ENCODE measurements around the gene SLC35F3.
"Not testable (repeated sequence)": the region's sequence is repeated elsewhere in the genome, so short reads cannot be mapped to it uniquely, and the experiment has no call there.

SLC35F3 gene

DNA sequence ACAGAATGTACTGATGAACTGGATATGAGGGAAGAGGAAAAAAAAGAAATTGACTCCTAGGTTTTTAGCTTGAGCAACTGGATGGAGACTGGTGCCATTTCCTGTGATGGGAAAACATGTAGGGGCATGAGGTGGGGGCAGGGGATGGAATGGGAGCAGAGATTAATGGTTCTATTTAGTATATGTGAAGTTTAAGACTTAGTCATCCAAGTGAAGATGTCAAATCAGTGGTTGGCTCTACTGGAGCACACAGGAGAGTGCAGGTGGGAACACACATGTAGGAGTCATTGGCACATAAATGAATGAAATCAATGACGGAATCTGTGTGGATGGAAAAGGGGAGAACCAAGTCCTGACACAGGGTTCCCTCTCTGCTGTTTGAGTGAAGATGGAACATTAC, 244.3 kb downstream of the SLC35F3 start:
- TF ChIP-seq, protein P1, sequence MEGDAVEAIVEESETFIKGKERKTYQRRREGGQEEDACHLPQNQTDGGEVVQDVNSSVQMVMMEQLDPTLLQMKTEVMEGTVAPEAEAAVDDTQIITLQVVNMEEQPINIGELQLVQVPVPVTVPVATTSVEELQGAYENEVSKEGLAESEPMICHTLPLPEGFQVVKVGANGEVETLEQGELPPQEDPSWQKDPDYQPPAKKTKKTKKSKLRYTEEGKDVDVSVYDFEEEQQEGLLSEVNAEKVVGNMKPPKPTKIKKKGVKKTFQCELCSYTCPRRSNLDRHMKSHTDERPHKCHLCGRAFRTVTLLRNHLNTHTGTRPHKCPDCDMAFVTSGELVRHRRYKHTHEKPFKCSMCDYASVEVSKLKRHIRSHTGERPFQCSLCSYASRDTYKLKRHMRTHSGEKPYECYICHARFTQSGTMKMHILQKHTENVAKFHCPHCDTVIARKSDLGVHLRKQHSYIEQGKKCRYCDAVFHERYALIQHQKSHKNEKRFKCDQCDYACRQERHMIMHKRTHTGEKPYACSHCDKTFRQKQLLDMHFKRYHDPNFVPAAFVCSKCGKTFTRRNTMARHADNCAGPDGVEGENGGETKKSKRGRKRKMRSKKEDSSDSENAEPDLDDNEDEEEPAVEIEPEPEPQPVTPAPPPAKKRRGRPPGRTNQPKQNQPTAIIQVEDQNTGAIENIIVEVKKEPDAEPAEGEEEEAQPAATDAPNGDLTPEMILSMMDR (IDR thresholded peaks at IDR 0.05; ENCODE audit: insufficient read depth, missing control alignments): no peak
- DNase-seq (ENCODE audit: insufficient read length, low spot score): no peak
- FAIRE-seq: no peak

DNA sequence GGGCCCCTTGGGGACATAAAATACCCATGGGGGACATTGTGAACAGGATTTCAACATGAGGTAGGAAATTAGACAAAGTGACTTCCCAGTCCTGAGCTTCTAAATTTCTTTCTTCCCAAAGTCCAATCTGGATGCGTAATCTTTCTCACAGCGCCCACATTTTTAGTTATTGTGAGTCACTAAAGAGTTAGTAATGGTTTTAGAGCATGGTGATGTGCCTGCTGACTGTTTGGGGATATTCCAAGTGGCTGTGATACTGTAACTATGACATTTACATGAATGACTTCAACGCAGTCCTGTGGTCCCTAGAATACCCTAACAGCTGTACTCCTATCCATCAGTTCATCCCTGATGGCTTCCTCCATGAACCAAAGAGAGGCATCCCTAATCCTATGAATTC, 244.7 kb downstream of the SLC35F3 start:
- DNase-seq (ENCODE audit: insufficient read length, low spot score): no peak
- FAIRE-seq: no peak
- TF ChIP-seq, protein P1 (IDR thresholded peaks at IDR 0.05; ENCODE audit: insufficient read depth, missing control alignments): no peak

DNA sequence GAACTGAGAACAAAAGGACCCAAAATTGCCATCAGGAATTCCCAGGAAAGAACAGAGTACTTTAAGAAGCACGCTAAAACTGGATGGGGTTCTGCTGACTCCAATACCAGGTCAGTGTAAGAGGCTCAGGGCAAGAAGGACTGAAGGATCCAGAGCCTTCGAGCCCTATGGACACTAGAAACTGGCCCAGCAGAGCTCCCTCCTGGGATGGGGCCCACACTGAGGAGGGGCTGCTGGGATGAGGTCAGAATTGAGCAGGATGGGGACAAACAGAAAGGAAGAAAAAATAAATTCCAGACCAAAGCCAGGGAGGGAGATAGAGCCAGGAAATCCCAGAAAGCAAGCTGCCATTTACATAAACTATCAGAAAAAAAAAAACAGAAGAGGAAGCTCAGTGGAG, 246.4 kb downstream of the SLC35F3 start:
- FAIRE-seq (no peak), DNase-seq (ENCODE audit: insufficient read length, low spot score) (no peak)
- TF ChIP-seq, protein P1 (IDR thresholded peaks at IDR 0.05; ENCODE audit: insufficient read depth, missing control alignments): no peak

DNA sequence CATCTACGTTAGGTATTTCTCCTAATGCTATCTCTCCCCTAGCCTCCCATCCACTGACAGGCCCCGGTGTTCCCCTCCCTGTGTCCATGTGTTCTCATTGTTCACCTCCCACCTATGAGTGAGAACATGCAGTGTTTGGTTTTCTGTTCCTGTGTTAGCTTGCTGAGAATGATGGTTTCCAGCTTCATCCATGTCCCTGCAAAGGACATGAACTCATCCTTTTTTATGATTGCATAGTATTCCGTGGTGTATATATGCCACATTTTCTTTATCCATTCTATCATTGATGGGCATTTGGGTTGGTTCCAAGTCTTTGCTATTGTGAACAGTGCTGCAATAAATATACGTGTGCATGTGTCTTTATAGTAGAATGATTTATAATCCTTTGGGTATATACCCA, 247.9 kb downstream of the SLC35F3 start:
- not testable (repeated sequence) for FAIRE-seq; DNase-seq (ENCODE audit: insufficient read length, low spot score)

DNA sequence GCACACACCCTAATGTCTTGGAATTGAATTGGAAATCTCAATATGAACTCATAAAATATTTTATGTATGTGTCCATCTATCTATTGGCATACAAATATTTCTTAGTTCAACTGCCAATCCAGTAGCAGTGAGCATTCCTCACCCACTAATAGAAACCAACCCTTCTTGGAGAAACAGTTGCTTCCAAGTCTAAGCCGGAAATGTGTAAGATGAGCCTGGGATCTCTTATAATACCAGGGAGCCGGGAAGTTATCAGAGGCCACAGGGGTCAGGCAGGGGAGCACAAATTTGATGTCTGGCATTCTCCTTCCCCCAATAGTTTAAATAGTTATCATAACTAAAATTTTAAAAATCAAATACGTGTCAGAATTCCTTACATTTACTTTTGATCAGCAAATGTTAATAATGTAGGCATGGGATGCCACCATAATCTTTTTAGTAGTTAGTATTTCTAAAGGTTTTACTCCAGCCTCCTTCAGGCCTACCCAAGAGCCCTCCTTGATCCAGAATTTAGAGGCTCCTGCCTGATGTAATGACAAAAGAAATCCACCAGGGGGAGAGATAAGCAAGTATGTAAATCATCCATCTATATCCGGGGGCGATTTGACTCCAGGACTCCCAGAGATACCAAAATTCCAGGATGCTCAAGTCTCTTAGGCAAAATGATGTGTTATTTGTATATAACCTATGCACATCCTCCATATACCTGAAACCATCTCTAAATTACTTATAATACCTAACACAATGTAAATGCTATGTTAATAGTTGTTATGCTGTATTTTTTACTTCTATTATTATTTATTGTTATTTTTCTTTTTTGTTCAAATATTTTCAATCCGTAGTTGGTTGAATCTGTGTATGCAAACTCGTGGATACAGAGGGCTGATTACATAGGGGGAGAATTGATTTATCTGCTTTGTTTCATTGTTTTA, 250.1 kb downstream of the SLC35F3 start:
- no peak for DNase-seq (ENCODE audit: insufficient read length, low spot score)
- TF ChIP-seq, protein P1 (IDR thresholded peaks at IDR 0.05; ENCODE audit: insufficient read depth, missing control alignments): peak; percentile 84
- FAIRE-seq: peak; percentile 91

DNA sequence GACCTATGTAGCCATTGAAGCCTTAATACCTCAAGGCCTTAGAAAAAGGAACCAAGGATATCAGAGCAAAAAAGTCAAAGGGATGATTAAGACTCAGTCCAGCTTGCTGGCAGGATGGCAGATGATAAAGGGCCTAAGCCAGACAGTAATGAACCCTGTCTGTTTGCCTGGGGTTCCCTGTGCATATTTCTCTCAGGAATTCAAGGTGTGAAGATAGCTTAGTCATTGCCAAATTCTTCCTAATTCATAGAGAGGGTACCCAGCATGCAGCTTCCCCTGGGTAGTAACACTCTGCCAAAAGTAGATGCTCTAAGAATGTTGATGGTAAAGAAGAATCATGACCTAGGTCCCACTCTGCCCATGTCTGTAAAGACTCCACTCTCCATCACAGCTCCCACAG, 258.2 kb downstream of the SLC35F3 start:
- TF ChIP-seq, protein P1 (IDR thresholded peaks at IDR 0.05; ENCODE audit: insufficient read depth, missing control alignments): no peak
- DNase-seq (ENCODE audit: insufficient read length, low spot score): no peak
- FAIRE-seq: no peak

DNA sequence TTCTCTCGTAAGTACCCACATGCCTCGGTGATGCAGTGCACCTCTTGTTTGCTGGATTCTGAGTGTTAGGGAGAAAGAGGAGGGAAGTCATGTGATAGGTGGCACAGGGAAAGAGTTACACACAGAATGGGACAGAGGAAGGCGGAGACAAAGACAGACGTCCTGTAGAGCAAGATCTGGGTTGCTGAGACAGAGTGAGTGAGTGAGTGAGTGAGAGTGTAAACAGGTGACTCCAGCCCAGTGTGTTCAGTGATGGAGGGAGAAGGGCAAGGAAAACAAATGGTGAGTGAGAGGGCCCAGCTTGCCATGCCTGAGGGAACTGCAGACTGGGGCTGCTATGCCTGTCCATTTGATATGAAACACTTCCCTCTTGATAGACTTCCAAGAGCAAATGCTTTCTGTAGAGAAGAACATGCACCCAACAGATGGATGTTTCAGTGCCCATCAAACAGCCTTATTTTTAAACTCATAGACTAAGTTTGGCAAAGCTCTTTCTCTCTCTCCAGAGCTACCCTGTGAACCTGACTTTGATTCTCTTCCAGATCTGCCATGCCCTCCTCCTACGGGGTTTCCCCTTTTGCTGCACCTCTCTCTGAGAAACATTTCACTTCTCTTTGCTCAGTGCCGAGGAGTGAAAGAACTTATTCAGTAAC, 258.9 kb downstream of the SLC35F3 start:
- no peak for FAIRE-seq

More for the DNA sequence above, 258.9 kb downstream of the SLC35F3 start:
- DNase-seq (ENCODE audit: insufficient read length, low spot score): no peak
- TF ChIP-seq, protein P1 (IDR thresholded peaks at IDR 0.05; ENCODE audit: insufficient read depth, missing control alignments): no peak

Data from D721Med (cell line).